Heart left ventricle (tissue), 13 donors: Measurements from ENCODE around the gene VAT1L.

Experiments used
- CTCF ChIP-seq, 12 donors: fragments of 200-600 bp; sonication (generic) in 4 of 12; IDR thresholded peaks; one replicate each; pipeline versions ENCODE4 v1.5.0 to v1.8.0; 2018 to 2022; ENCODE audit warnings: antibody characterized with exemption in 12 of 12, mild to moderate bottlenecking in 5 of 12
- POLR2A ChIP-seq, 2 donors: fragments of 450-650 bp; IDR thresholded peaks; one replicate each; pipeline ENCODE4 v1.6.1; 2017; ENCODE audit warnings: antibody characterized with exemption in 2 of 2, mild to moderate bottlenecking in 2 of 2, moderate library complexity in 2 of 2
- donor health status: ischemic (EF 13 %, LVEDD 7.1; RV severe dilation, severe dysfunction).
- donor health status: DM: no; HTN: yes; CAD: no.
- donor health status: DM: no; HTN: no; CAD: no.
- donor health status: ischemic (EF 25% LVEDD 6.9; RV normal size, moderate dysfunction).
- donor health status: ischemic (EF 25% LVEDD 5.7; RV mildly dilated, moderate dysfunction).
- donor health status: ischemic (EF 35%, LVEDD 5.7; RV mildly dilated, moderate dysfunction).
- donor health status: nonischemic (EF 11% LVEDD 7.7; RV severe dilation, severe dysfunction).
- donor health status: DM: yes; HTN: yes; CAD: no.
- donor health status: PGD.
- donor health status: ischemic (EF 29% LVEDD 5.4; RV normal size, mild dysfunction).
- donor health status: nonischemic (EF 23%, LVEDD 6.1; RV moderate dilation, normal function).

- TF ChIP-seq CTCF (IDR thresholded peaks at IDR 0.05) = no peak
- no peak for TF ChIP-seq POLR2A (IDR thresholded peaks at IDR 0.05)
Observed at GRCh38 chr16:77962689-77963088, 174.3 kb downstream of the VAT1L start.
